ENCODE measurements around the gene RAP1GDS1.

GRCh38 chr4:98318521-98318920 lies 57.3 kb downstream of the RAP1GDS1 start:
- no peak for TF ChIP-seq POLR2A (IDR thresholded peaks at IDR 0.05)
- no peak for TF ChIP-seq POLR2AphosphoS5 (IDR thresholded peaks at IDR 0.05)
- no peak for TF ChIP-seq CTCF (IDR thresholded peaks at IDR 0.05)

All from breast epithelium (tissue), 3 donors.